GM21576 (cell line): ENCODE data around the gene CBX2.
A peak's percentile ranks its signal among the peaks of the same experiment; 100 is the strongest.

Source experiments
- ATAC-seq: cut with Tn5 transposase; IDR thresholded peaks from one replicate; pipeline ENCODE4 v1.9.1; 2021; ENCODE audit warnings: mild to moderate bottlenecking, moderate library complexity; ENCODE audit not compliant: unreplicated experiment

Gene CBX2

DNA sequence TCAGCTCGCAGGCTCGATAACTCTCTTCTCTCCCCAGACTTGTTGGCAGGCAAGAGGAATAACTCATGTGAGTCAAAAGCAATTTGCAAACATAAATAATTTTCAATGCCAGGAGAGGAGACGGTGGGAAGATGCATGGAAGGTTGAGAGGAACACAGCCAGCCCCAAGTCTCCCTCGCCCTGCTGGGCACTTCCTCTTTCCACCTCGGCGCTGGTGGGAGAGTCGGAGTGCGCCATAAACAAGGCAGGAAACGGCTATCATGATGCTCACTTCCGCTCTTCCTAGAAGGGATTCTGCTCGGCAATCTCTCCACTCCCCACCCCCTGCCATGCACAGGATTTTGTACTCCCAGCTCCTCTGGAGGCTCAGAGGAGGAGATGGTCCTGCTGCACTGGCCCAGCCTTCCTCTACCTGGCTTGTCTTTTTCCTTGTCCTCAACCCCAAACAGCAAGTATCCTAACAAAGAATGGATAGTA is 48.3 kb downstream of the CBX2 start:
- ATAC-seq: no peak

DNA sequence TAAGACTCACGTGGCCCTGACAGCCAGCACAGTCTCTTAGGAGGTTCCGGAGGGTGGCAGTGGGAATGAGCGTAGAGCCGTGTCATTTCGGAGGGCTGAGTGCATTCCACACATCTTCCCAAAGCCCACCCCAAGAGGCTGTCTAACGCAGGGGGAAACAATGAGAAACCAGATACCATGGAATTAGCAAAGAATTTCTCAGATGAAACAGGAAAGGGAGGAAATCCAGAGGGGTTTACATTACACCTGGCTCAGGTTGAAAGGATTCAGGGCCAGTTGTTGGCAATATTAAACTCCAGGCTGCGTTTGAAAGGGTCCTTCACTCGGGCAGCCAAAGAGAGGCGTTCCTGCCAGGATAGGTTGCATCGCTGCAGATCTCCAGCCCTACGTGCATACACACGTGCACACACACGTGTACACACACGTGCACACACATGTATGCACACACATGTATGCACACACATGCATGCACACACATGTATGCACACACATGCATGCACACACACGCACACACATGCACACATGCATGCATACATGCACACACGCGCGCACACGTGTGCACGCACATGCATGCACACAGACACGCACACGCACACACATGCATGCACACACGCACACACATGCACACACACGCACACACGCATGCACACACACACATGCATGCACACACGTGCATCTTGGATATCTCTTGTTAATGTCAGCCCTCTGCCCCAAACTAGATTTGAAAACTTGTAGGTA is 49.1 kb downstream of the CBX2 start:
- no peak for ATAC-seq

DNA sequence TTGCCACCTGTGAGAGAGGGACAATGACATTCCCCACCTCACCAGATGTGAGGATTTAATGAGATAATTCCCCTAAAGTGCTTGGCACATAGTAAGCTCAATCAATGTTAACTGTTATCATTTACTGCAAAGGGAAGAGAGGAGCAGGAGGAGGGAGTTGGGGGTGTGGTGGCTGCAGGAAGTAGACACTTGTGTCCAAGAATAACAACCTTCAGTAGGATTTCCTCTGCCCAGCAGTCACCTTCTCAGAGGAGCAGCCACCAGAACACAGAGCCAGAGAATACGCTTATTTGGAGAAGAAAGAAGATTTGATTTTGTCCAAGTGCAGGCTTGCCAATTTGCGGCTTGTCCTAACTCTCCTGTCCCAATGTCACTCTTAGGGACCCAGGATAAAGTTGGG is 51.1 kb downstream of the CBX2 start:
- ATAC-seq: no peak

DNA sequence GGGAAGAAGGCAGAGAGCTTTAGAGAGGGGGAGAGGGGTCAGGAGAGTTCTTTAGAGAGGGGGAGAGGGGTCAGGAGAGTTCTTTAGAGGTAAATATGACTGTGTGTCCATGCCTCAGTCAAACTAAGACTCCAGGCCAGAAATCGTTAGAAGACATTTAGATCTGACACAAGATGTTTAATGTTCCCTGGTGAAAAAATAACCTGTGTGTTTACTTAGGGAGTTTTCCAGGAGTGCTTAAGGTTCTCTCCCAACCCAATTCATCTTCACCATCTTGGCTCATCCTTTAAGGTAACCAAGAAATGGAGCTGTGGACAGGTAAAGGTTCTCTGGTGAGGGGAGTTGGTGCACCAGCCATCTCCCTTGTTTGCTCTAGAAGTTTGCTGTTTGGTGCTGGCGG is 51.5 kb downstream of the CBX2 start:
- ATAC-seq: no peak

DNA sequence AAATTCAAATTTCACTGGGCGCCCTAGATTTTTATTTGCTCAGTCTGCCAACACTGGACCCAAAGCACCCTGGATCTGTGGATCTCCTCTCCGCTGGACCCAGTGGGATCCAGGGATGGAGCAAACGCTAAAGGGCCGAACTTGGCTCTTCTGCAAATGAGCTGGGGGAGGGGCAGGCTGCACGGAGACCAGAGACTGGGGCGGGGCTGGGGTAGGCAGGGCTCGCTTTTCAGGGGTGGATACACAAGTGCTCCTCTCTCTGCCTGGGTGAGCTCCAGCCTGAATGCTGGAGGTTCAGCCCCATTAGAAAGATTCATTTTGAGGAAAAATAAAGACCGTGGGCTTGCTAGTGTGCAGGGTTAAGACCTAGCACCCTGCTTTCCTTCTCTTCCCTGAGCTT is 52.4 kb downstream of the CBX2 start:
- ATAC-seq: no peak

DNA sequence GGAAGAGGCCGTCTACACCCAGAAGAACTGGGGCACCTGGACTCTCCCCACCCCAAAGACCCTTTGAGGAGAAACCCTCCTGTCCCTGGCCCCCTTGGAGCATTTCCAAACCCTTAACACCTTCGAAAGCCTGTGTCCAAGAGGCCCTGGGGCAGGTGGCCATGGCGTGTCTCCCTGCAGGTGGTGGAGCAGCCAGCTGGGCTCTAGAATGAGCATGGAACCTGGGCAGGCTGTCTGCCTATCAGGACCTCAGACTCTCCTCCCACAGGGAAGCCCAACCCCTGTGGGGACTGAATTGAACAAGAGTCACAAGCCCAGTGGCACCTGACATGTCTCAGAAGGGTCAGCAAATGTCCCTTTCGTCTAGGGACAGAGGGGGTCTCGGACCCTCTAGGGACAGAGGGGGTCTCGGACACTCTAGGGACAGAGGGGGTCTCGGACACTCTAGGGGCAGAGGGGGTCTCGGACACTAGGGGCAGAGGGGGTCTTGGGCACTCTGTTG is 52.9 kb downstream of the CBX2 start:
- no peak for ATAC-seq

DNA sequence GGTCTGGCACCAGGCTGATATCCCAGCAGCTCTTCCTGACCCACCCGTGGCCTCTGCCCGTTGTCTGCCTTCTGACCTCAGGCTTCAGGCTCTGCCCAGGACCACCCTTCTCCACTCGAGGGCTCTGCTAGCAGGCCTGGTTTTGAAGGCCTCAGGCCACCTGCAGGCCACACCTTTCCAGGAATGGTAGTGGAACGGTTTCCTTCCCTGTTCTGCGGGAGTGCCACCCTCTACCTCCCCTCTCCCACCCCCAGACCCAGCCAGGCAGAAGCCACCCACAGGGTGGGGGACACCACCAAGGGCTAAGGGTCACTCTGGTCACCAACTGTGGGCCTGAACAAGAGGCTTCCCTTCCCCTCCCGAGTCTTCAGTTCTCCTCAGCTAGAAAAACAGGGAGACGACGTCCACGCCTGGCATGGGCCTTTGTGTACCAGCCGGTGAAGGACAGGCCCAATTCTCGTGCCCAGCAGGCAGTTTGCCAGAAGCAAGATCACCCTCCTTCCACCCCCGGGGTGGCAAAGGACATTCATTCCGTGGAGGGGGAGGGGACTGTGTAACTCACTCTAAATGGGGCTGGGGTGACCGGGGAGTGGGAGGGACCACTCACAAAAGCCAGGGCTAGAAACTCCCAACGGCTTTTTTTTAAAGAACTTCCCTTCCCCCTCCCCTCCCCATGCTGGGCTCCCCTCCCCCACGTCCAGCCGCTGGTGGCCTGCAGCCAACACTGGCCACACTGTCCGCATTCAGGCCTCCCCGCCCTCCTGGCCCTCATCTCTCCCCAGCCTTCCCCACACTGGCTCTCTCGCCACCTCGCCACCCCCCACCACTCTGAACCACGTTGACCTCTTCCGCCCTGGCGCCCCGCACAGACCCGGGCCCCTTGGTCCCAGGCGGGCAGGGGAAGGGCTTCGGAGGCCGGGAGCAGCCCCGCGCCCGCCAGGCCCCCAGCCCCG is 53.6 kb downstream of the CBX2 start:
- ATAC-seq: no peak

DNA sequence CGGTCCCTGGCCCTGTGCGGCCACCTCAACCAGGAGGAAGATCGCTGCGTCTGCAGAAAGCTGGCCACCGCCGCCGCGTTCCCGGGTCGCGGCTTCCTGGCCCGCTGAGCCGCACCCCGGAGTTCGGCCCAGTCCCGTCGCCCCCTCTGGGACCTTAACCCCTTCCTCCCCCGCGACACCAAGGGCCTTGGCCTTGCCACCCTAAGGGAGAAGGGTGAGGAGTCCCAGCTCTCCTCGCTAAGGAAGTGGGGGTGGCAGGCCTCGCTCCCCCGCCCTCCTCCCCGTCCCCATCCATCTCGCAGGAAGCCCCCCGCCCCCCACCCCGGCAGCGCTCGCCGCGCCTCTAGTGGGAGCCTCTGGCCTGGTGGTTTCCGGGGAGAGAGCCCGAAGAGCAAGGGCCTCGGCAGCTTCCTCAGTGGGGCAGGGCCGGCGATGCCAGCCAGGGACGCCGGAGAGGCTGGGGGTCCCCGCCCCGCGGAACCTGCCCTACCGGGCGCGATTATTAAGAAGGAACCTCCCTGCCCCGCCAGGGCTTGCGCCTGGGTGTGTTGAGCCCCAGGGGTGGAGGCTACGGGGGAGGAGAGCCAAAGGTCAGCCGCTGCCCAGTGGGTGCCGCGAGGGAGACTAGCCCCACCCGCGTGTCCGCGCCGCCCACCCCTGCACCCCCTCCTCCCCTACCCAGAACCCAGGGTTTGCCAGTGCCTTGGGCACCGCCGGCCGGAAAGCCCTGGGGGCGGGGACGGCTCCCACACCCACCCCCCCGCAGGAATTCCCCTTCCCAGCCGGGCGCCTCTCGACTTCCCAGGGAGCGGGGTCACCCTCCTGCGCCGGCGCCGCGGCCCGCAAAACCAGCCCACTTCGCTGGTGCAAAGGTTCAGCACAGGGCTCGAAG is 54.5 kb downstream of the CBX2 start:
- no peak for ATAC-seq

DNA sequence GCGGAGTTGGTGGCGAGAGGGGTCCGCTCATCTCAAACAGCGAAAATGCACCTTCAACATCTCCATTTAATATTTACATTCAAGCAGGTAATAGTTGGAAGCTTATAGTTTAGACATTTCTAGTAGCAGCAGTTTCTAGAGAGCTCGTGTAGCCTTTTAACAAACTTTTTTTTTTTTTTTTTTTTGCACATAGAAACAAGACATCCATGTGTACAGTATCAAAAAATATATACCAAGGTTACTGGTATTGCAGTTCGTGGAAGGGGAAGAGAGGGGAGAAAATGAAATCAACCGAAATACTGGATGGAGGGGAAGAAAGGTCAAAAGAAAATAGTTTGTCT is 55.1 kb downstream of the CBX2 start:
- ATAC-seq: no peak

DNA sequence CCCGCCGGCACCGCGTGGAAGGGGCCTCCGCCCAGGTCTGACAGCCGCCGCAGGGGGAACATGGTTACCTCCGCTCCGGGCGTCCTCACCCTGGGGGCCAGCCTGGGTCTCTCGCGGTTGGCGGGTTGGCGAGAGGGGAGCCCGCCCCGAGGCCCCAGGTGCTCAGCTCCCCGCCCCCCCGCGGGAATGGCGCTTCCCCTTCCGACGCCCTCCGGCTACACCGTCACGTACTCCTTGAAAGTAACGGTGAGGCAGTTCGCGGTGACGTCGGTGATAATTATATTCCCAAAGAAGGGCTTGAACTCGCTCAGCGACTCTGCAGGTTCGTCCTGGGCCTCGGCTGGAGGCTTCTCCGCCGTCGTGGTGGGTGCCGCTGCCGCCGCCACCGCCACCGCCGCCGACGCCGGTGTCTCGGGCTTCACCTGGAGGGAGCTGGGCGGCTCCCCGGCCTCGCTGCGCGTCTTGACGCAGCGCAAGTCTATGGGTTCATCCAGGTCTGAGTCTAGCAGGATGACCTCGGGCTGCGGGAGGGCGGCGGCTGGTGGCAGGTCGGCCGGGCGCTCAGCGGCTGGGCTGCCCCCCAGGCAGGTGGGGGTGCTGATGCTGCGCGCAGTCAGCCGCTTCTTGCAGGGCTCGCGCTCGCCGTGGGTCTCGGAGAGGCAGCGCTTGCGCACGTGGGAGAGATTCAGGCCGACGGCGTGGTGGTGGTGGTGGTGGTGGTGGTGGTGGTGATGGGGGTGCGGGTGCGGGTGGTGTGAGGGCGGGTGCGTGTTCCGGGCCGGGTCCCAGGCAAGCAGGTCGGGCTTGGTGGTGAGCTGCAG is 56.0 kb downstream of the CBX2 start:
- no peak for ATAC-seq

DNA sequence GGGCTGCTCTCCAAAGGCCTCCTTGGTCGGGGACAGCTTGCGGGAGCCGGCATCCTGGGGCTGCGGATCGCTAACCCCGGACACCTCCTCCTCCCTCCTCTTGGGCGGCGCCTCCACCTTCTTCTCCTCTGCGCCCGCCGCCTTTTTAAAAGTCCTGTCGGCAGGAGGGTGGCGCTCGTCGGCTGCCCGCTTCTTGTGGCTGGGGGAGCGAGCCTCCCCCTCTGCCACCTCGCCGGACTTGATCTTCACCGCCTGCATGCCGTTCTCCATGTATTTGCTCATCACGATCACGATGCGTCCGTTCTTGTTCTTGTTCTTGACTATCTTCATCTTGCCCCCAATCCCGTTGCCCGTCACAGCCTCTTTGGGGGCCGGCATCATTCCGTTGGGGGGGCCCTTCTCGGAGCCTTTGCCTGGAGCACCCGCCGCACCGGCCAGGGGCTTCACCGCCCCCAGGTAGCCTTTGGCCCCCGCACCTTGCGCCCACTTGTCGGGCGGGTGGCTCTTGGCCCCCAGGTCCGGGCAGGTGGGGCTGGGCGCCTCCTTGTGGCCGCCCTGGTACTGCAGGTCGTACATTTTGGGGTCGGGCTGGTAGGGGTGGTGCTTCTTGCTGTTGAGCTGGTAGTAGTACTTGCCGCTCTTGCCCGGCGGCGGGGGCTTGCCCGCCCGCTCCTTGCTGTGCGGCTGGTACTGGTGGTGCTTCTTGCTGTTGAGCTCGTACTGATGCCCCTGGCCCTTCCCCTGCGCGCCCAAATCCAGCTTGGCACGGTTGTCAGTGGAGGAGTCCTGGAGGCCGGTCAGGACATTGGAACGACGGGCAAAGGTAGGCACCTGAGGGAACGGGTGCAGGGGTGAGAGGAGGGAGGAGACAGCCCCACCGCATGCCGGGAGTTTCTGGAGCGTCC is 56.9 kb downstream of the CBX2 start:
- no peak for ATAC-seq

DNA sequence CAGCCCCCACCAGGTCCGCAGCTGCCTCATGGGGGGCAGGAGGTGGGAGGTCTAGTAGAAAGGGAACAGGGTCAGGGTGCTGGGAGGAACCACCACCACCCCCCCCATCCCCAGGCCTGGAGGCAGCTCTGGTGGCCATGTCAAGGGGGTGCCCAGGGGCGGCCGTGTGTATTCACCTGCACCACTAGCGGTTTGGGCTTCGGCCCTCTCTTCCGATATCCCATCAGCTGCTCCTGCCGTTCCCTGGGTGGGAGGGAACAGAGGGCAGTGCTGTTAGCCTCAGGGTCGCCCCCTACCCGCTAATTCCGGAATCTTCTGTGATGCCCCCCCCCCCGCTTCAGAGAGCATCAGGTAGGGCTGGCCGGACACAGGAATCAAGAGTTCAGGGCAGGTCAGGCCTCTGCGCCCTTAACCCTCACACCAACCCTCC is 57.5 kb downstream of the CBX2 start:
- no peak for ATAC-seq

DNA sequence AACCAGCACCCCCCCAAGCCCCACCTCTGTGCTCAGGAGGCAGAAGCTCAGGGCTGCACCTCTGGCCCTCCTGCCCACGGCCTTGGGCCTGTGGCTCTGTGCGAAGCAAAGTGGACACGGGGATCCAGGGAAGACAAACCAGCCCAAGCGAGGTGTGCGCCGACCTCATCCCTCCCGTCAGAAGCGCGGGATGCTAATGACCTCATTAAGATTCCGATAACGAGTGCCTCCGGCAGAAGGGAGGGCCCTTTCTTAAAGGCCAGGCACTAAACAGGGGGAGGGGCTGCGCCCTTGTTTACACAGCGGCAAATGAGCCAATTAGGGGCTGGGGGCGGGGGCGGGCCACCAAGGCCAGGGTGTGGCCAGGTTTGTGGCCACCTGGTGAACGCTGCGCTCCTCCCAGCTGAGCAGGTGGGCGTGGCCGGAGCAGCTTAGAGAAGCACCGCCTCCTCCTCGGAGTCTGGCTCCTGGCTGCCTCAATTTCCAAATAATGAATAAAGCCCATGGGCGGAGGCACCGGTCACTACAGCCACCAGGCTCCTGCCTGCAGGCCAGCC is 58.1 kb downstream of the CBX2 start:
- ATAC-seq: no peak

DNA sequence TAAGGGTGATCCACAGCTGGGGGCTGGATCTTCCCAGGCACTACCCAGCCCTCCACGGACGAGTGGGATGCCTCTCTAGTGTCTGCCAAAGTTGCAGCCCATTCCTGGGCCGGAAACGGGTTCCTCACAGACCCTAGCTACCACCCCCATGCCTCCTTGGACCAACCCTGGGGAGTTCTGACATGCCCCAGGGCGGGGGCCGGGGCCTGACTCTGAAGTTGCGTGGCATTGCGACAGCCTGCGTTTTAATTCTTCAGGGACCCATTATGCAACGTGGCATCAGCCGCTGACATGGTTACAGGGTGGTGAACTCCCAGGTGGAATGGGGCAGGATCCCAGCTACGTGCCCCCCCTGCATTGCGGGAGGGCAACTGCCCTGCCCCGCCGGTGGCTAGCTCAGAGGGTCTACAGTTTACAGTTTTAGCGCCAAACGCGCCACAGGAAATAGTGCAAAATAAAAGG is 58.6 kb downstream of the CBX2 start:
- no peak for ATAC-seq

DNA sequence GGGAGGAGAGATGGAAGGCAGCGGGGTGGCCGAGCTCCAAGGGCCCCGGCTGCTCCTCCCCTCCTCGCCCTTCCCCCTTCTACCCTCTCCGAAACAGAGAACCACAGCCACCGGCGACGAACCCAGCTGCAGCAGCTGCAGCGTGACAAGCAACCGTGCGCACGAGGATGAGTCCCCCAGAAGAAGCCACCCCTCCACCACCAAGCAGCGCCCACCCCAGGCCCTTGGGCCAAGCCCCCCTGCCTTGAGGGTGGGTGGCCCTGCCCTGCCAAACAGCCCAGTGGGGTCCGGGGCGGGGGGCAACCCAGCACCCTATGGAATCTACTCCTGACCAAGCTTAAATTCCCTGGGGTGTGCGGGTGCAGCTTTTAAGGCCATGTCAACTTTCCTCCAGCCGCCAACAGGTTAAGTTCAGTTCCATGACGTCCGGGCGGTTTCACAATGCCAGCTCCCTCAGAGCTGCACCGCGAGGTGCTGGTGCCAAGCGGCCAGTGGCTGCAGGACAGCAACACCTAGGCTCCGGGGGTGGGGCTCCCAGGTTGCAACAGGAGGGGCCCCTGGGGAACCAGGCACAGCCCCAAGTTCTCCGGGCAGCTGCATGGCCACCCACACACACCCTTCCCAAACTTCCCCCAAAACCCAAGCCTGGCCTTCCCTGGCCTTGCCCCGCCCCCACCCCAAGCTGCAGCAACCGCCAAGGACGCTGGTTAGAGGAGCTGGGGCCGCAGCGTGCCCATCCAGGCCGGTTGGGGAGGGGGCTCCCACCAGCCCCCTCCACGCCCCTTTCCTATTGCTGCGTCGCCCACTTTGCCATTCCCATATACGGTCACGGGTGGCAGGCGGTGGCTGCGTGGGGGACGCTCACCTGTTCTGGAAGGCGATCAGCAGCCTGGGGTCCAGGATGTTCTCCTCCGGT is 59.3 kb downstream of the CBX2 start:
- peak; percentile 26 for ATAC-seq
